ENCODE measurements around the gene VSIR.

The VSIR gene

DNA sequence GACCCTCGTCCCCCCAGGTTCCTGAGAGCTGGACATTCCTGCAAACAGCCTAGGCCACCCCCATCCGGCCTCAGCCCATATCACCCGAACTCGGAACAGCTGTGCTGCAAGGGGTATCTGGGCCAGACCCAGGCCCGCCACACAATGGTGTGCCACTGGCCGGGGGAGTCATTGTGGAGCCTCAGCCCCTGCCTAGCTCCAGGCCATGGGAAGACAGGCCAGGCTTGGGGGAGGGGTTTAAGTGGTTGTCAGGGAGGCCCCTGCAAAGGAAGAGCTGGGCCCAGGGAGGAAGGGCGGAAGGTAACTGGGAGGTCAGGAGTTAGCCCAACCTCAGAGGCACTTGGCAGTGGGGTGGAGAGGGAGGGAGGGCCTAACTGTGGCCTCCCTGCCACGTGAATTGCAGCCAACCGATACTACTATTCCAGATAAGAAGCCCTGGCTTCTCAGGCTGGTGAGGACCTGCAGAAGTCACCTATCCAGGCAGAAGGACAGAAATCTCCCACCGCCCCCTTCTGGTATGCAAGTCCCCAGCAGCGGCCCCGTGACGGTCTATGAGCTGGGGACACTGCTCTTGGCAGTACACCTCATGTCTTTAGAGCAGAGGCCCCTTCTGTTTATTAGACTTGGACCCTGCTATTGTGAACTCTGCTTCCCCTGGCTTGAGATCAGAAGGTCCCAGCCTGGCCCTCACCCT is 26.8 kb downstream of the VSIR start:
- no peak for DNase-seq

DNA sequence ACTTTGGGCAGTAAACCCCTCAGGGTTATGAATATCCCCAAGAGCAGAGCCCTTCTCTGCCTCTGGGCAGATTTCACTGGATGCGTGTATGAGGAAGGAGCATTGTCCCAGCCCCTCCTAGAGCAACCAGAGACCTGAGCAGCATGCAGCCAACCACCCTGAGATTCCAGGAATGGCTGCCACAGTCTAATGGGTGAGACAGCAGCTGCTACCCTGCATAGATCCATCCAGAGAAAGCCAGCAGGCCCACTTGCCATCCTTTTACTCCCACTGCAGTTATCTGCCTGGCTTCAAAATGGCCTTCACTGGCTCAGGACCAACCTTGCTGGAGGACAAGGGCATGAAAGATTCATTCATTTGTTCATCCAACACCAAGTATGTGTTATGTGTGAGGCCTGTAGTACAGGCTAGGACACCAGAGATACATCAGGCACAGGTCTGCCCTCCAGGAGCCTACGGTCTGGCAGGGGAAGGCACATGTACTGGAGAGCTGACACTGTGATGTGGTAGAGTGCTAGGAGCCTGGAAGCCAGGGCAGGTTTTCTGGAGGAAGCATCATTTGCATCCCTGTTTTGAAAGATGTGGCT is 27.6 kb downstream of the VSIR start:
- DNase-seq = no peak

DNA sequence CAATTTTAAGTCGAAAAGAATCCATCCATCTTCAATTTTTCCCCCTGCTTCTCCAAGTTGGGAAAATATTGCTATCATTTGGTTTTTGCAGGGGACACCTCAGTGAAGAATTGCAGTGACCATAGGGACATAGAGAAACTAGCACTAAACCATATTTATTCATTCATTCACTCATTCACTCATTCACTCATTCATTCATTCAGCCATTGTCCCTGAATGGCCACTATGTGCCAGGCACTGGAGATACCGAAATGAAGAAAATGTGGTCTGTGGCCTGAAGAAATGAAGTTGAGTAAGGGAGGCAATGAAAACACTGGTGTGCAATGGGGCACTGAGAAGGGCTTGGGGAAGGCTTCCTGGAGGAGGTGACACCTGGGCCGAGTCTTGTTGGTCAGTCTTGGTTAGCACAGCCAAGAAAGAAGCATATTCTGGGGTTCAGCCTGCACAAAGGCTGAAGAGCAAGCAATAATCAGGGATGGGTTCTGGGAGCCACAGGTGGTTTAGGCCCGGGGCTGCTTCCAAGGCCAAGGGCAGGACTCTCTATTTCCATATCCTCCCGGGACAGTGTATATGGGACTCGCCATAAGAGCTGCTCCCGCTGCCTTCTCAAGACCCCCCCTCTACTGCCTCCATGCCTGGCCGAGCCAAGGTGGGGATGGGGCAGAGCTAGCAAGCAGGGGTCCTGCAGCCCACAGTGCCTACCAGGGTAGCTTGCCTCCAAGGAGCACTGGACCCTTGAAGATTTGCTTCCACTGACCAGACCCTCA is 28.2 kb downstream of the VSIR start:
- no peak for DNase-seq

DNA sequence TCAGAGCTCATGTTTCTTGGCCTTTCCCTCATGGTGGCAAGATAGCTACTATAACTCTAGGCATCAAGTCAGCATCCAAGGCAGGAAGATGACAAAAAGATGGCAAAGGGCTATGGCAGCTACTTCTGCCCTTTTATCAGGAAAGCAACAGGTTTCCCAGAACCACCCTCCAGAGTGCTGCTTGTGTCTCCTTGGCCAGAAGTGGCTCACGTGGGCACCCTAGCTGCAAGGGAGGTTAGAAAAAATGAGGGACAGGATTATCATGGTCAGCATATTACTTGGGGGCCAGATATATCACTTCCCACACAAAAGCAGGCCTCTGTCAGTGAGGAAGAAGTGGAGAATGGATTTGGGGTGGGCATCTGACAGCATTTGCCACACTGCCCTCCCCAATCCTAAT is 29.5 kb downstream of the VSIR start:
- DNase-seq = no peak

DNA sequence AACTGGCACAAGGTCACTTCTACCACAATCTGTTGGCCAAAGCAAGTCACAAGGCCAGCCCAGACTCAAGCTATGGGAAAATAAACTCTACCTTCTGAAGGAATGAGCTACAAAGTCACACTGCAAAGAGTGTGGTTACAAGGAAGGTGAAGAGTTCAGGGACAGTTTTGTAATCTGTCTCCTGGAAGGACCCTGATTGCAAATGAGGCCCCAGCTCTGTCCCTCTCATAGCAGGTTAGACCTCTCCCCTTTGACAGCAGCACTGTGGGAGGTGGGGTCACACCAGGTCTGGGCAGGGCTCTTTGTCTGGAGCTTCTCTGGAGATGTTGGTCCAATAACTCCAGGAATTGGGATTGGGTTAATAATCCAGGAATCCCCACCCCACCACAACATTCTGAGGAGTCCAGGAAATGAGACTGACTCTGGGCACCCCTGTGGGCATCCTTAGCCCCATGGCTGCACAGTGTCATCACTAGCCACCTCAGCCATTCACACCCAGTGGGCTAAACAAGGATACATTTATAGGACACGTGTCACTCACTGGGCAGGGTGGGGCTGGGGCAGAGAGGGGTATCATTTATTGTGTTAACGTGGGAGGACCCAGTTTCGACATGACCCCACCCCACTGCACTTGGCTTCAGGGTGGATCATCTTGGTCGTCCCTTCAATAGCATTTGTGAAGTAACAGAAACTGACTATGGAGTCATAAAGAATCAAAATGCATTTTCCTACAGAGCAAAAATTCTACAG is 30.1 kb downstream of the VSIR start:
- no peak for DNase-seq

DNA sequence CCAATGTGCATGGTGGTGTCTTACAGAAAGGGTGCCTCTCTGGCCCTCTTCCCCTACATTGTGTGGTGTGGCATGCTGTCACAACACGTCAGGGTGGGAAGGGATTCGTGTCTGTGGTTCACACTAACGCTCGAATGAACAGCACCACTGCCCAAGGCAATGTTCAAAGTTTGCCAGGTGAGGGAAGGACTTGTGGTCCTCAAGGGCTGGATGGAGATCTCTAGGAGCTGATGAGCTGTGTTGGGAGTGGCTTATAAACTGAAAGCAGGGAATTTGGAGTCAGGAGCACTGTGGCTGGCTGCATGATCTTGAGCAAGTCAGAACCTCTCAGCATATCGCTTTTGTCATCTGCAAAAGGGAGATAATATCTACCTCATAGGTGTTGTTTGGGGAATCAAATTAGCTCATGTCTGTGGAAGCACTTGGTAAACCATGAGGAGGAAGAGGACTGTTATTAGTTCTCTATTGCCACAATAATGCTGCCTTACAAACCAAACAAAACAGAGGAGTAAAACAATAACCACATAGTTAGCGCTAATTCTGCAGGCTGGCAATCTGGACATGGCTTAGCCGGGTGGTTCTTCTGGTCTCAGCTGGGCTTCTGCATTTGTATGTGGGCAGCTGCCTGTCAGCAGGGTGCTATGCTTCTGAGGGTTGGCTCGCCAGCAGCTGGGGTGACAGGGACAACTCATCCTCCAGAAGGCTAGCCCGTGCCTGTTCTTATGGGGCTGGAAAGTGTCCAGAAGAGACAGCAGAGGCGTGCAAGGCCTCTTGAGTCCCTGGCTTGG is 30.8 kb downstream of the VSIR start:
- DNase-seq = no peak

DNA sequence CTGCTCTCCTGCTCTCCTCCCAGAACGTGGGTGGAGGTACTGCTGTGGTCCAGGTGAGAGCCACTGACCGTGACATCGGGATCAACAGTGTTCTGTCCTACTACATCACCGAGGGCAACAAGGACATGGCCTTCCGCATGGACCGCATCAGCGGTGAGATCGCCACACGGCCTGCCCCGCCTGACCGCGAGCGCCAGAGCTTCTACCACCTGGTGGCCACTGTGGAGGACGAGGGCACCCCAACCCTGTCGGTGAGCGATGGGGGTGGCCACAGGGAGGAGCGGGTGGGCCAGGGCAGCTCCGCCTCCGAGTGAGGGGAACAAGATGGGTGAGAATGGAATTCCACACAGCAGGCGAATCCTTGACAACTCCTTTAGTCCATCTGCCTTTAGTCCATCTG is 31.6 kb downstream of the VSIR start:
- no peak for DNase-seq

DNA sequence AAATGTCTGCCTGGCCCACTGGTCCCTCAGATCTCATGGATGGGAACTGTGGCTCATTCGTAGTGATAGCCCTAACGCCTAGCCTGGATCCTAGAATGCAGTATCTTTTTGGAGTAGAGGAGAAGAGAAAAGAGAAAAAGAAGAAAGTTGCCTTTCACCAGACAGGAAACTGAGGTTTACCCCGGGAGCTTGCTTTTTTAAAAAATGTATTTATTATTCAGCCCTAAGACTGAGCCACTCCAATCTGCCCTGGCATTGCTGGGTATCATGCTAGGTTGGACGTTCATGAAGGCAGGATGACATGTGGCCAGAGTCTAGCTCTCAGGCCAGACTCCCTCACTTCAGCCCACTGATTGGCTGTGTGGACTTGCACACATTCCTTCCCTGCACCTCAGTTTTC is 32.3 kb downstream of the VSIR start:
- DNase-seq = no peak

DNA sequence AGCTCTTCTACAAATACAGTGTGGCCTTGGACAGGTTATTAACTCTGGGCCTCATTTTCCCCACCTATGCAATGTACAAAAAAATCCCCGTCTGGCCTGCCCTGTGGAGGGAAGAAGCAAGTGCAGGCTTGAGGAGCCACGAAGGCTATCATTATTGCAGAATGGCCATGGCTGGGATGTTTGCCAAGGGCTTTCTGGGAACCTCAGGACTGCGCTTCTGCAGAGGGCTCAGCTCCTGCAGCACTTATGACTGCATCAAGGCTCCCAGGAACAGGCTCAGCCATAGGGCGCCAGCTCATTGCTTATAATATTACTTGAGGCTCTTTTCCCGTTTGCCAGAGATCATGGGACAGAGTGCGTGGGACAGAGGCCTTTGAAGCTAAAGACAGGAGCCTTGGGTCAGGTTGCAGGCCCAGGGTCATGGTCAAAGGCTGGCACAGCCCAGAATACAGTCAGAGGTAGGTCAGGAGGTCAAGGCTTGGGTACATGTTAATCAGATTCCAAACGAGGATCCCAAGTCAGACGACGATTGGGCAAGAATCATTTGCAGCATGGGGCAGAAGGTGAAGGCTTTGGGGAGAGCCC is 33.2 kb downstream of the VSIR start:
- DNase-seq = peak; percentile 11

DNA sequence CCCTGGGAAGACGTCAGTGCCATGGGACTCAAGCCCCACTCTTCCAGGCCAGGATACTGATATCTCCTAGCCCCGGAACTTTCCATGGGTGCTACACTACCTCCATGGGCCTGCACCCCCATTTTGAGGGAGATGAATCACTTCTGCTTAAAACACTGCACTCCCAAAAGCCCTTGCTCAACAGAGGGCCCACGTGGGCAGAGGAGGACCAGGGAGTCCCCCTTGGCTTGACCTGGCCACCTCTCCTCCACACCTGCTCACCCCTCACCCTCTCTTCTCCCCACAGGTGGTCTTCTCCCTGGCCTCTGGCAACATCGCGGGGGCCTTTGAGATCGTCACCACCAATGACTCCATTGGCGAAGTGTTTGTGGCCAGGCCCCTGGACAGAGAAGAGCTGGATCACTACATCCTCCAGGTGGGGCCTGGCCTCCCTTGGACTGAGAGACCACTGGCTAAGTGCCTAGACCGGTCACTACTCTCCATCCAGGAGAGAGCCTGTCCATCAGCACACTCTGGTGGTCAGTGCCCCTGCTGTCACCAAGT is 33.9 kb downstream of the VSIR start:
- DNase-seq = no peak

DNA sequence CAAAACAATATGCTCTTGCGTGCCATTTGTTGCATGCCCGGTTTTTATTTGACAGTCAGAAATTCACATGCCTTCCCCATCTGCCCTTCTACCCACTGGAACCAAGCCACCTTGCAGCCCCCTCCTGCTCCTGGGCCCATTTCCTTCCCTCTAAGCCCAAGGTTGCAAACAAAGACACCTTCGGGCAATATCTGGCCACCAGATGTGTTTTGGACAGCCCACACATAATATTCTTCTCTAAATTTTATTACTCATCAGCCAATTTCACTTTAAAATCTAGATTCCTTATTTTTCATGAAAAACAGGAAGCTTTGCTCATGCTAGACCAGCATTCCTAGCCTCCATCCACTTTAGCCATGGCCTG is 35.5 kb downstream of the VSIR start:
- no peak for DNase-seq

DNA sequence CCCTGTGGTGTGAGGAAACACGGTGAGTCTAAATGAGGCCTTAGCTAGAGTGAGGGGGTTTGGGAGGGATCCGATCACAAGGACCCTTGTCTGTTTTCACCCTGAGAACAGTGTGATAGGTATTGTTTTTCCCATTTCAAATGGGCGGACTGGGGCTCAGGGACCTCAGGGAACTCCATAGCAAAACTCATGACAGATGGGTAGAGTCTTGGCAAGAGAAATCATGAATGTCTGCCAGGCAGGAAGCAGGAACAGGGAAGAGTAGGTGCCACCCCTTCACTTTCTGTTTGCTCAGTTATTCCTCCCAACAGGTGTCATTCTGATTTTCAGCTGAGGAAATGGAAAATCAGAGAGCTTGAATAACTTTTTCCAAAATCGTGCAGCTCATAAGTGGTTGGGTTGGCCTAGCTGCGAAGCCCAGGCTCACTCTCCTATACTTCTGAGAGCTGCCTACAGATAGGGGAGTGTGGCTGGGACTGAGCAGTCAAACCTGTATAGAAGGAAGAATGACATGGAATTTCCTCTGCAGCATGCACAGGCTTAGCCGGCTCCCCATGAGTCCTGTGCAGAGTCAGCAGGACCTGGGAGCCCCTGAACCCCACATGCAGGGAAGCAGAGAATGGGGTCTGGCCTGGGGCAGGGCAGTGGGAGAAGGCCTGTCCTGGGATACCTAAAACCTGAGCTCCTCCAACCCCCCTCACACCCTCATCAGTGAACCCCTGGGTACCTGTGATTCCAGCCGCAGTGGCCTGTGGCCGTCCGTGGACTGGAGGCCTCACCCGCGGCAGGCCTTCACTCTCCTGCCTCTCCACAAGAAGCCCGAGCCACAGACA is 36.1 kb downstream of the VSIR start:
- DNase-seq = no peak

DNA sequence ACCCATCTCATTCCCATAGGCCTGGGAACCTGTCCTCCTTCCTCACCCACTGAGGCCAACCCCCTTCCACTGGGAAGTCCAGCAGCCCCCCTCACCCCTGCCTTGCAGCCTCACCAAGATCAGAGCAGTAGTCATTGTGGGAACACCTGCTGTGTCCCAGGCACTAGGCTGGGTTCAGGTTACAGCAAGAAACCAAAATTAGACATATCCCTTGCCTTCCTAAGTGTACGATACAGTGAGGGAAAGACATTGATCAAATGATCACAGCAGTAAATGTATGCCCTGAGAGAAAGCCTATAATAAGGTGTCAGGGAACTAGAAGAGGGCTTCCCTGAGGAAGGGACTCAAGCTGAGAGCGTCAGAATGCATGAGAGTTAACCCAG is 36.8 kb downstream of the VSIR start:
- no peak for DNase-seq

DNA sequence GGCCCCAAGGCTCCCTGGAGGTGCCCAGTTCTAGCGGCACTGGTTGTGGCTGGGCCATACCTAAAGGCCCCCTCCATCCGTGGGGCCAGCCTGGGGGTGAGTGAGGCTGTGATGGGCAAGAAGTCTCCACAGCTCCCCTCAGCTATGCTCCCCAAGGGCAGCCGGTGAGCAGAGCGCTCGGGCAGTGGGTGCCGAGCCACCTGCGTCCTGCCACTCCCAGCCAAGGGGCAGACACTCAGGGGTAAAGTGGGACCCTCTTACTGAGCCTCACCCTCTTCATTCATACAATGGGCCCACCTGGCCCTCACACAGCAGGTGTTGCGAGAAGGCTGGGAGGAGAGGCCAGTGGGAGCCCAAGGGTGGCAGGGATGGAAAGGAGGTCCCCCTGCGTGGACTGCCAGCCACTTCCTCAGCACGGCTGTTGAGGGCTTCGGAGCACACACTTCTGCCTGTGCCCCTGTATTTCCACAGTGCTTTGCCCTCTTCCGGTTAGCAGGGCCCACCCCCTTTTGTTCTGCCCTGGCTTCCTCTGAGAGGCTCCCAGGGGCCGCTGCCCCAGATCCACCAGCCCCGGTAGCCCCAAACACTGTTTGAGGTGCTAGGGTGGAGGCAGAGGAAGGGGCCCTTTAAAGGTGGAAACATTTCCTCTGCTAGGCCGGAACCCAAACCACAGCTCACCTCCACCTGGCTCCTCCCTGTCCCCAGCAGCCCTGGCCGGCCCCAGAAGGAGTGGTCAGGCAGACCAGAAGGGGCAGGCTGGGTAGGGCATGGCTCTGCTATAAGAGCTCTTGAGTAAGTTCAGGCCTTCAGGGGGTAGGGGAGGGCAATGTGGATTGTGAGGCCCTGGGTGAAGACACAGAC is 37.4 kb downstream of the VSIR start:
- no peak for DNase-seq

DNA sequence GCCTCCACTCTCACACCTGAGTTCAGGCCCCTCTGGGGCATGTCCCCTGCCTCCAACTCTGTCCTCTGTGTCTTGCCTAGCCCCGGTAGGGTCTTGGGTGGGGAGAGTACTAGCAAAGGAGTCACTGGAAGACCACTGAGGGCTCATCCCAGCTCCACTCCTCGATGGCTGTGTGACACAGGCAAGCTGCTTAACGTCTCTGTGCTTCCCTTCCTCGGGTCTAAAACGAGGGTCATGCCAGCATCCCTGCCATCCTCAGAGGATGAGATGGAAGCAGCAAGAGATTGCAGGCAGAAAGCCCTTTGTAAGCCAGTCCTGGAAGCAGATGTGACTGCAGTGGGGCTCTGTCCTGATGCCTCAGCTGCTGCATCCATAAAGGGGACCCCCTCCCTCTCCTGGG is 38.5 kb downstream of the VSIR start:
- DNase-seq = no peak

DNA sequence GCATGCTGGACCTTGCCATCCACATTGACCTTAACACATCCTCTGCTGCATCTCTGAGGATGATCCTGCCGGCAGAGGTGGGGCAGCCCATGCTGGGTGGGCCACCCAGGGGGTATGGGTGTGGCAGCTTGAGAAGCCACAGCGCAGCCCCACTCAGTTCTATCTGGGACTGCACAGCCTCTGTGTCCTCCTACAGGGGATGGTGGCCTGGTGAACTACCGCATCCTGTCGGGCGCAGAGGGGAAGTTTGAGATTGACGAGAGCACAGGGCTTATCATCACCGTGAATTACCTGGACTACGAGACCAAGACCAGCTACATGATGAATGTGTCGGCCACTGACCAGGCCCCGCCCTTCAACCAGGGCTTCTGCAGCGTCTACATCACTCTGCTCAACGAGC is 41.5 kb downstream of the VSIR start:
- no peak for DNase-seq

DNA sequence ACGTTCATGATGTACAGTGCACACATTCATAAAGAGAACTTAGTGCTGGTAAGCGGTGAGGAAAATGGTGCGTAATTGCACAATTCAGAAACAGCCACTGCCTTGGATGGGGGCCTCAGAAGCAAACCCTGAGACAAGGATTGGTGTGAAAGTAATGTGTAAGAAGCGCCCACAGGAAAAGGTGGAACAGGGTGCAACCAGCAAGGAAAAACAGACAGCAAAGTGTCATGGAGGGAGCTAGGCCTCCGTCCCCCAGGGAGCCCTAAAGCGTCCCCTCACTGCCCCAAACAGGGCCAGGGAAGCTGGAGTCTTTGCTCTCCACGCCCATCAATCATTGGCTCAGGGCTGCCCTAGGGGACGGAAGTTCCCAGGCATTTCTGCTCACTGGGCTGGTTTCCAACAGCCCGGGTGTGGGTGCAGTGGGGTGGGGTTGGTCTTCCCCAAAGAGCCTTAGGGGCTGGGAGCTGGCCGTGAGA is 44.1 kb downstream of the VSIR start:
- no peak for DNase-seq

DNA sequence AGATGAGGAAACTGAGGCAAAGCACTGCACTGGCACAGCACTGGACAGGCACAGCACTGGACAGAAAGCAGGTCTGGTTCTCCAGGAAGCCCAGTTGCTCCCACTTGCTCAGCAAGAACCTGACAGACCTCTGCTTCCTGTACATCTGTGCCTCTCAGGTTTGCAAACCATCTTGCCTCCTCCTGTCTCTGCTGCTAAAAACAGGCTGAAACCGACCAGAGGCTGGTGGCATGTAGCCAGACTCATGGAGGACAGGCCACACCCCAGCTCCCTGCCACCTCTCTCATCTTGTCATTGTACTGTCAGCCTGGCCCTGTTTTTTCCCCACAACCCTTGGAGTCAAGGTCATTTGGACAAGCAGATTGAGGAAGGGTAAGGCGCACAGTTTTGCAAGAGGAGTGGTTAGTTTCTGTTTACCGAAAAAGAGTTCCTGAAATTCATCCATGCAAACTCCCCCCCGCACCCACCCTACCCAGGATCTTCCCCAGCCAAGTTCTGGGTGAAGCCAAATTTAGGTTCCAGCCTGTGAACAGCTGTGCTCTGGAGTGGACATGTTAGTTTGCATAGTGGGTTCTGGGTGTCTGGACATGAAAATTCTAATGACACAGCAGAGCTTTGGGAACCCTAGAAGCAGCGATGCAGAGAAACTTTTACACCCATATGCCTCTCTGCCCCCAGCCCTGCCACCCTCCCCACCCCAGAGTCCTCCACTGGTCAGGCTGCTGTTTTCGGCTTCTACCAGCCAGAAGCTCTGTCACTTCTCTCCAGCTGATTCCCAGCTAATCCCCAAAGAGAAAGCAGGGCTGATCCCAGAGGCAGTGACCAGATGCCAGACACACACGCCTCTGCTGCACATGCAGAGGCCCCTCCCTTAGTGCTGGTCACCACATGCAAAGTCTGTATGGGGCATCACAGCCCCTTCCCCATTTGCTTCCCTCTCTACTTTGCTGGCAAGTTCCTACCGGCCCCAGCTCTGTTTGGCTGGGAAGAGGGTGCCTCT is 45.3 kb downstream of the VSIR start:
- no peak for DNase-seq
